Esophagus muscularis mucosa (tissue), 4 donors: ENCODE data around the gene MYRIP. TPM values are rescaled to one million over a fixed set of nuclear protein-coding genes. Genes with fewer than 3 reads are reported as not detected.
A peak's percentile ranks its signal among the peaks of the same experiment; 100 is the strongest.

Experiments used
- DNase-seq: peaks from one replicate; pipeline ENCODE4 v3.0.0-alpha.2; 2017; ENCODE audit errors: extremely low spot score
- H3K27ac ChIP-seq, 4 donors: fragments of 200-600 bp; sonication (generic); replicated peaks in 1 of 4; 1 replicate in 3 of 4; 2 replicates in 1 of 4; pipeline ENCODE4 v1.5.1; 2016 to 2019; ENCODE audit warnings: mild to moderate bottlenecking in 1 of 4
- H3K27me3 ChIP-seq, 4 donors: fragments of 200-600 bp; sonication (generic); one replicate each; pipeline versions ENCODE4 v1.5.1 to v1.6.0; 2016 to 2019
- H3K36me3 ChIP-seq, 4 donors: fragments of 200-600 bp; sonication (generic); one replicate each; pipeline ENCODE4 v1.5.1; 2016 to 2019
- H3K4me1 ChIP-seq, 4 donors: fragments of 200-600 bp; sonication (generic); one replicate each; pipeline ENCODE4 v1.5.1; 2016 to 2019
- H3K4me3 ChIP-seq, 4 donors: fragments of 200-600 bp; sonication (generic); 1 replicate in 2 of 4; 2 replicates in 2 of 4; pipeline ENCODE4 v1.5.1; 2016 to 2019; ENCODE audit warnings: mild to moderate bottlenecking in 4 of 4, moderate library complexity in 1 of 4
- H3K9me3 ChIP-seq, 4 donors: fragments of 200-600 bp; sonication (generic); 1 replicate in 3 of 4; 2 replicates in 1 of 4; pipeline ENCODE4 v1.5.1; 2016 to 2019
- CTCF ChIP-seq, 3 experiments: fragments of 200-600 bp in 2 of 3; fragments of 450-650 bp in 1 of 3; sonication (generic) in 2 of 3; IDR thresholded peaks; one replicate each; pipeline ENCODE4 v1.5.1; 2017 to 2019; ENCODE audit warnings: antibody characterized with exemption in 3 of 3, mild to moderate bottlenecking in 2 of 3, moderate library complexity in 1 of 3
- EP300 ChIP-seq: sonication (generic); formaldehyde crosslinking; IDR thresholded peaks from one replicate; pipeline ENCODE4 v1.6.1; 2017; ENCODE audit warnings: antibody characterized with exemption
- POLR2A ChIP-seq: fragments of 450-650 bp; IDR thresholded peaks from one replicate; pipeline ENCODE4 v1.6.1; 2017; ENCODE audit warnings: antibody characterized with exemption, moderate library complexity, mild to moderate bottlenecking, low read depth
- POLR2AphosphoS5 ChIP-seq, 2 donors: sonication (generic); formaldehyde crosslinking; IDR thresholded peaks; one replicate each; pipeline ENCODE4 v1.6.1; 2017; ENCODE audit warnings: antibody characterized with exemption in 2 of 2
- WGBS: methylation state at CpG from one replicate; pipeline ENCODE4 v1.1.5; 2018; 5-methylcytosine and 5-hydroxymethylcytosine counted together
- intact Hi-C: fragments of 100-400 bp; cut with DNase I; formaldehyde crosslinking; loops from one replicate; pipeline ENCODE4 v1.15.1; 2023
- total RNA-seq, 4 donors: library from RNA; depleted of rRNA; stranded (reverse); fragments of >200 nt; gene quantifications; one replicate each; pipeline versions ENCODE4 v1.1.0 to v1.2.1, GENCODE V29; 2016

The MYRIP gene
- total RNA-seq, 4 donors from 2014 or later, result 3.3 to 7.2 (median 5.8) TPM

GRCh38 chr3:40213556-40213955 is 404.1 kb downstream of the MYRIP start:
- H3K4me3 ChIP-seq, result no peak overlapping the region
- no peaks in the 10 kb centered on the region for H3K4me1 ChIP-seq
- WGBS, result 65% methylated on average over 5 of the region's 5 CpGs
- H3K27me3 ChIP-seq, result no peaks in the 10 kb centered on the region
- intact Hi-C loops, result no loop called here
- peak; percentile 64 for DNase-seq
- TF ChIP-seq POLR2A, result no peak
- no peak for TF ChIP-seq EP300
- TF ChIP-seq CTCF (IDR thresholded peaks at IDR 0.05), result no peak
- no peak for TF ChIP-seq POLR2AphosphoS5 (IDR thresholded peaks at IDR 0.05)
- no peak overlapping the region for H3K27ac ChIP-seq
- H3K9me3 ChIP-seq, result no peaks in the 10 kb centered on the region
- H3K36me3 ChIP-seq, result no peaks in the 10 kb centered on the region

DNA sequence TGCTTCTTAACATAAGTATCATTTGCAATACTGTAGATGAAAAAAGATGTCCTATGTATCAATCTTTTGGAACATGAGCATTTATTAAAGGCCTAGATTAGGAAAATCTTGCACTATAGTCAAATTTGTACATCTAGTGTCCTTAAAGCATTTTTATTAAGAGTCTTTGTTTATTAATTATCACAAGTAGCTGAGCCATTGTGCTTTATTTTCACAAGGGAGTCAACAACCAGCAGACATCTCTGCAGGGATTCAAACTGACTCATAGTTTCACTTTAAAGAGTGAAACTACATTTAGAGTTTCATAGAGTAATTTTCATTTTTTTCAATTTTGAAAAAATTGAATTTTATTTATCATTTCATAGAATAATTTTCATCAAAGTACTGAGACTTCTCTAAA is 405.6 kb downstream of the MYRIP start:
- Histone ChIP-seq H3K36me3 (no peaks in the 10 kb centered on the region), H3K9me3 (no peaks in the 10 kb centered on the region), H3K4me1 (no peaks in the 10 kb centered on the region), H3K27me3 (no peaks in the 10 kb centered on the region), H3K27ac (no peak overlapping the region), H3K4me3 (no peak overlapping the region)
- TF ChIP-seq POLR2A, result no peak
- TF ChIP-seq CTCF (IDR thresholded peaks at IDR 0.05), result no peak
- no peak for TF ChIP-seq POLR2AphosphoS5 (IDR thresholded peaks at IDR 0.05)
- no peak for TF ChIP-seq EP300
- DNase-seq, result no peak
- intact Hi-C loops, result no loop called here

- Histone ChIP-seq H3K36me3 (no peaks in the 10 kb centered on the region), H3K9me3 (no peaks in the 10 kb centered on the region), H3K4me3 (no peak overlapping the region), H3K27me3 (no peaks in the 10 kb centered on the region), H3K27ac (no peak overlapping the region), H3K4me1 (no peaks in the 10 kb centered on the region)
- 83% methylated on average over 2 of the region's 2 CpGs for WGBS
- DNase-seq, result no peak
- no peak for TF ChIP-seq CTCF (IDR thresholded peaks at IDR 0.05)
- no peak for TF ChIP-seq POLR2A
- TF ChIP-seq EP300, result no peak
- TF ChIP-seq POLR2AphosphoS5 (IDR thresholded peaks at IDR 0.05), result no peak
- intact Hi-C loops, result no loop called here
Observed at GRCh38 chr3:40216471-40216870, 407.1 kb downstream of the MYRIP start.

- intact Hi-C loops, result no loop called here
- H3K27ac ChIP-seq, result no peak overlapping the region
- H3K4me1 ChIP-seq, result peaks cover 0 to 4% (median 0%) of the 10 kb centered on the region in 4 donors
- TF ChIP-seq EP300 (no peak), POLR2AphosphoS5 (IDR thresholded peaks at IDR 0.05) (no peak), POLR2A (no peak), CTCF (IDR thresholded peaks at IDR 0.05) (no peak)
- no peaks in the 10 kb centered on the region for H3K27me3 ChIP-seq
- H3K4me3 ChIP-seq, result no peak overlapping the region
- DNase-seq, result peak; percentile 79
- no peaks in the 10 kb centered on the region for H3K36me3 ChIP-seq
- H3K9me3 ChIP-seq, result no peaks in the 10 kb centered on the region
- 93% methylated on average over 4 of the region's 4 CpGs for WGBS
Observed at GRCh38 chr3:40223856-40224255, 414.4 kb downstream of the MYRIP start.

DNA sequence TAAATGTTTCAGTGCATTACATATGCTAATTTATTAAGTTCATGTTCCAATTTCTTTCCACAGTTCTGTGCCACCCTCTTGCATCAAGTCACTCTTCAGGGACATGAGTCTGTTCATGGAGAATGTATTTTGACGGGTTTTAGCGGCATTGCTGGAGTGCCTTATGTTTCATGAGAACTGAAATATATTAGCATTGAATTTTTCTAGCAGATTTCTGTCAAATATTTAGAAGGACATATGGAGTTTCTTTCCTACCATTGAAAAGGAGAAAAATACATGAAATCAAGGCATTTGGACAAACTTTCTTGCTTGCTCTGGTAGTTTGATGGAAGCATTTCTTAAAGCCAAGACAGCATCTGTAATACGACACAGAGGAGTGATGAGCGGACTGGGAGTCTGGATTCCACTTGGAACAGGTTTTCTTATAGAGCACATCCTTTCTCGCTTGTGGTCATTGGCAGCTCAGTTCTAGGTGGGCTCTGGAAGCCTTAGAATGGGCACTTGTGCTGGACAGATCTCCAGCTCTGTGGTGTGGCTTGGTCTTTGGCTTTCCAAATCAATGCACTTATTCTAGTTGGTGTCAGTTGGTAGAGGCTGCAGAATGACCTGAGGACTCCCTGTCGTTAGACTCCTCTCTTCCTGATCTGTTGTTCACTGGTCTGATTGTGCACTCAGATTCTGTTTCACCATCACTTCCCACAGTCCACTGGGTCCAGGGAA is 415.5 kb downstream of the MYRIP start:
- TF ChIP-seq POLR2AphosphoS5 (IDR thresholded peaks at IDR 0.05) (no peak), POLR2A (no peak), EP300 (no peak), CTCF (IDR thresholded peaks at IDR 0.05) (no peak)
- 94% methylated on average over 6 of the region's 6 CpGs for WGBS
- no peaks in the 10 kb centered on the region for H3K36me3 ChIP-seq
- DNase-seq, result peak; percentile 80
- no peak overlapping the region for H3K27ac ChIP-seq
- H3K9me3 ChIP-seq, result no peaks in the 10 kb centered on the region
- H3K27me3 ChIP-seq, result no peaks in the 10 kb centered on the region
- intact Hi-C loops, result no loop called here
- no peak overlapping the region for H3K4me3 ChIP-seq
- peaks cover 0 to 11% (median 0%) of the 10 kb centered on the region in 4 donors for H3K4me1 ChIP-seq
